Osteoblast (primary cell): Measurements from ENCODE around the gene PARP14. TPM values are rescaled to one million over a fixed set of nuclear protein-coding genes. Genes with fewer than 3 reads are reported as not detected.

Experiments used
- DNase-seq: peaks from one replicate; pipeline ENCODE4 v3.0.0; 2011; ENCODE audit warnings: low spot score, mixed read lengths; ENCODE audit not compliant: insufficient read length; ENCODE audit errors: missing footprints
- H2AFZ ChIP-seq: 2 replicates; pipeline ENCODE4 v1.6.0; 2011; ENCODE audit warnings: mild to moderate bottlenecking, low read length
- H3K27ac ChIP-seq: 2 replicates; pipeline ENCODE4 v1.5.1; 2011; ENCODE audit warnings: mild to moderate bottlenecking, low read depth, low read length, moderate library complexity
- H3K27me3 ChIP-seq: 2 replicates; pipeline ENCODE4 v1.6.0; 2012; ENCODE audit warnings: mild to moderate bottlenecking, control low read depth, inconsistent platforms, low read length, moderate library complexity; ENCODE audit not compliant: insufficient read depth
- H3K36me3 ChIP-seq: 2 replicates; pipeline ENCODE4 v1.5.1; 2011; ENCODE audit warnings: mild to moderate bottlenecking, low read length, control low read depth, moderate library complexity; ENCODE audit not compliant: insufficient read depth
- H3K4me1 ChIP-seq: 2 replicates; pipeline ENCODE4 v1.5.1; 2011; ENCODE audit warnings: mild to moderate bottlenecking, low read length, control low read depth, moderate library complexity; ENCODE audit not compliant: insufficient read depth
- H3K4me2 ChIP-seq: 2 replicates; pipeline ENCODE4 v1.6.0; 2011; ENCODE audit warnings: mild to moderate bottlenecking, low read length; ENCODE audit not compliant: insufficient read depth
- H3K4me3 ChIP-seq: fragments of 200-600 bp; sonication (generic); 3 replicates; pipeline ENCODE4 v1.5.1; 2012; ENCODE audit warnings: mild to moderate bottlenecking, low read length, inconsistent platforms; ENCODE audit not compliant: insufficient read depth
- H3K79me2 ChIP-seq: 2 replicates; pipeline ENCODE4 v1.6.0; 2012; ENCODE audit warnings: mild to moderate bottlenecking, low read length, control low read depth, inconsistent platforms; ENCODE audit not compliant: insufficient read depth
- H3K9me3 ChIP-seq: 2 replicates; pipeline ENCODE4 v1.5.1; 2011; ENCODE audit warnings: low read depth, low read length, control low read depth
- H4K20me1 ChIP-seq: 2 replicates; pipeline ENCODE4 v1.6.0; 2012; ENCODE audit warnings: mild to moderate bottlenecking, low read length, control low read depth; ENCODE audit not compliant: insufficient read depth
- total RNA-seq: library from RNA; depleted of rRNA; stranded (reverse); fragments of >200 nt; gene quantifications from 2 replicates; pipeline ENCODE4 v1.2.3, GENCODE V29; 2012
- TF ChIP-seq, protein P1 (sequence below): IDR thresholded peaks from 2 replicates; pipeline ENCODE4 v1.5.1; 2011; ENCODE audit warnings: mild to moderate bottlenecking, low read depth, low read length, moderate library complexity; ENCODE audit errors: extremely low read depth

PARP14 gene
- total RNA-seq, 1 donor = 84.3 TPM

- Histone ChIP-seq H4K20me1 (no peaks in the 10 kb centered on the region), H3K27ac (no peak overlapping the region), H3K36me3 (no peaks in the 10 kb centered on the region), H2AFZ (no peak overlapping the region), H3K27me3 (no peaks in the 10 kb centered on the region), H3K9me3 (no peaks in the 10 kb centered on the region), H3K4me2 (no peak overlapping the region), H3K79me2 (no peaks in the 10 kb centered on the region), H3K4me3 (no peak overlapping the region), H3K4me1 (peaks cover 7% of the 10 kb centered on the region)
- TF ChIP-seq, protein P1, sequence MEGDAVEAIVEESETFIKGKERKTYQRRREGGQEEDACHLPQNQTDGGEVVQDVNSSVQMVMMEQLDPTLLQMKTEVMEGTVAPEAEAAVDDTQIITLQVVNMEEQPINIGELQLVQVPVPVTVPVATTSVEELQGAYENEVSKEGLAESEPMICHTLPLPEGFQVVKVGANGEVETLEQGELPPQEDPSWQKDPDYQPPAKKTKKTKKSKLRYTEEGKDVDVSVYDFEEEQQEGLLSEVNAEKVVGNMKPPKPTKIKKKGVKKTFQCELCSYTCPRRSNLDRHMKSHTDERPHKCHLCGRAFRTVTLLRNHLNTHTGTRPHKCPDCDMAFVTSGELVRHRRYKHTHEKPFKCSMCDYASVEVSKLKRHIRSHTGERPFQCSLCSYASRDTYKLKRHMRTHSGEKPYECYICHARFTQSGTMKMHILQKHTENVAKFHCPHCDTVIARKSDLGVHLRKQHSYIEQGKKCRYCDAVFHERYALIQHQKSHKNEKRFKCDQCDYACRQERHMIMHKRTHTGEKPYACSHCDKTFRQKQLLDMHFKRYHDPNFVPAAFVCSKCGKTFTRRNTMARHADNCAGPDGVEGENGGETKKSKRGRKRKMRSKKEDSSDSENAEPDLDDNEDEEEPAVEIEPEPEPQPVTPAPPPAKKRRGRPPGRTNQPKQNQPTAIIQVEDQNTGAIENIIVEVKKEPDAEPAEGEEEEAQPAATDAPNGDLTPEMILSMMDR = no peak
- DNase-seq = peak; percentile 41
Observed at GRCh38 chr3:122748347-122748746, 67.7 kb downstream of the PARP14 start.

GRCh38 chr3:122754929-122755328 is 74.3 kb downstream of the PARP14 start:
- Histone ChIP-seq H3K4me2 (no peak overlapping the region), H3K4me1 (no peaks in the 10 kb centered on the region), H3K27ac (no peak overlapping the region), H3K79me2 (no peaks in the 10 kb centered on the region), H2AFZ (no peak overlapping the region), H3K9me3 (no peaks in the 10 kb centered on the region), H3K4me3 (no peak overlapping the region), H4K20me1 (no peaks in the 10 kb centered on the region), H3K27me3 (no peaks in the 10 kb centered on the region), H3K36me3 (no peaks in the 10 kb centered on the region)
- DNase-seq = peak; percentile 56
- TF ChIP-seq, protein P1 = peak; percentile 88

DNA sequence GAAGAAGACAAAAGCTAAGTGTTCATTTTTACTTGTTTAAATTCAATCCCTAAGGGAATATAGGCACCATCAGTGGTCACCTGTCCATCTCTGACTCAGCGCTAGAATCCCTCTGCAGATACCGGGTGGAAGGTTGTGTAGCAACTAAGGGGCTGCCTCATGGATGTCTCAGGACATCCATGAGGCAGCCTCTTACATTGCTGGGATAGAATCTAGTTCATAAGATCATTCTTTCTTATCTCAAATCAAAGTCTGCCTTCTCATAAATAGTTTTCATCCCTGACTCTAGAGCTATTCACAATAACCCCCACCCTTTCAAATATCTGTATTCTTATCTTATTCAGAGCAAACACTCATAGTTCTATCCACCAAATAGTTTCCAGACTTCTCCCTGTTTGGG is 74.9 kb downstream of the PARP14 start:
- DNase-seq = no peak

DNA sequence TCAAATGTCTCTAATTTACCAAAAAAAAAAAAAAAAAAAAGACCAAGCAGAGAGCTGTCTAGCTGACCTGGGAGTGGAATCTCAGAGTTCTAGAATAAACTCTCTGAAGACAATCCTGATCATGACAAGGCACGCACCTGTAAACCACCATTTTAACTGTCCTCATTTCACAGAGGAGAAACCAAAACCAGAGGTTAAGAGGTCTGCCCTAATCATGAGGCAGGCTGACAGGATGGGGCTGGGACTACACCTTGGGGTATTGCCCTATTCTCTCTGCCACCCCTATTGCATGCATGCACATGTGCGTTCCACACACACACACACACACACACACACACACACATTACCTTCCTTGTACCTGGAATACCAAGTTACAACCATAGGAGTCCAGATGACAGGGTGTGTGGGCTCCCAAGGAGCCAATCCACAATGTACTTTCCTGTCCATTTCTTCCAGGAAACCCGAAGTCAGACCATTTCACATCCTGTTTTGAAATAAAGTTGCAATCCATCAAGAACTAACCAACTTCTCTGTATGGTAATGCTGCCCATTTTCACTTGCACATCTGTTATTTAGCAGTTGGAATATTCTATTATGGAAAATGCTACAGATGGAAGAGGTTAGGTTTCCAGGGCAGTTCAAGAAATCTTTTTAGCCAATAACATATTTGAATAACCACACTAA is 78.4 kb downstream of the PARP14 start:
- Histone ChIP-seq H4K20me1 (no peaks in the 10 kb centered on the region), H2AFZ (no peak overlapping the region), H3K4me2 (no peak overlapping the region), H3K27me3 (no peaks in the 10 kb centered on the region), H3K36me3 (no peaks in the 10 kb centered on the region), H3K27ac (no peak overlapping the region), H3K4me3 (no peak overlapping the region), H3K4me1 (no peaks in the 10 kb centered on the region), H3K79me2 (no peaks in the 10 kb centered on the region), H3K9me3 (no peaks in the 10 kb centered on the region)
- TF ChIP-seq, protein P1 = no peak
- no peak for DNase-seq

More for the DNA sequence above, 74.9 kb downstream of the PARP14 start:
- TF ChIP-seq, protein P1 = no peak
- H3K27me3 ChIP-seq = no peaks in the 10 kb centered on the region
- H3K4me2 ChIP-seq = no peak overlapping the region
- no peak overlapping the region for H3K4me3 ChIP-seq
- no peaks in the 10 kb centered on the region for H4K20me1 ChIP-seq
- no peaks in the 10 kb centered on the region for H3K36me3 ChIP-seq
- H3K4me1 ChIP-seq = no peaks in the 10 kb centered on the region
- H2AFZ ChIP-seq = no peak overlapping the region
- H3K27ac ChIP-seq = no peak overlapping the region
- no peaks in the 10 kb centered on the region for H3K9me3 ChIP-seq
- H3K79me2 ChIP-seq = no peaks in the 10 kb centered on the region
